ENCODE measurements around the gene NAA10. TPM values are rescaled to one million over a fixed set of nuclear protein-coding genes. Genes with fewer than 3 reads are reported as not detected.

Gene NAA10
- total RNA-seq, 2 donors from 2014 or later: 60.1 to 66.4 TPM

DNA sequence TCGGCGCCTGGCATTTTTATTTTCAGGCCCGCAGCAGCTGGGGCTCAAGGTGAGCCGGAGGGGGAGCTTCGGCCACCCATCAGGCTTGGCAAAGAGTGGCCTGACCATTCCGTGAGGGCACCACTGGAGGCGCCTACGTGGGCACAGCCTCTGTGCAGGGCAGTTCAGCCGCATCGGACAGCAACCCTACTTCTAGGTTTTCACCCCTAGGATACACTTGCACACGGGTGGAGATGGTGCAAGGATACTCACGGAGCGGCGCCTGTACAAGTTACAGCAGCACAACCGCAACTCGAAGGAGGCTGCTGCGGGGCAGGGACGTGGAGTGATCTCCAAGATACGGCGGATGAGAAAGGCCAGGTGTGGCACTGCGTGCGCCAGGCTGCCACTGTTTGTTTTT, 25.9 kb upstream of the NAA10 start:
- no peak for TF ChIP-seq CTCF (IDR thresholded peaks at IDR 0.05)
- peaks cover 0 to 4% of the 10 kb centered on the region in 2 donors for H3K4me1 ChIP-seq (ENCODE audit: control insufficient read depth in 1 of 2, low read depth in 2 of 2)
- H3K9me3 ChIP-seq: no peaks in the 10 kb centered on the region
- no peaks in the 10 kb centered on the region for H3K27me3 ChIP-seq (replicated peaks; ENCODE audit: insufficient read depth)
- no peak overlapping the region for H3K4me3 ChIP-seq
- DNase-seq (ENCODE audit: low spot score) (no peak), ATAC-seq (ENCODE audit: insufficient number of reproducible peaks, low FRiP score, low read depth) (no peak)
- peaks cover 39% of the 10 kb centered on the region for H3K36me3 ChIP-seq
- no peak overlapping the region for H3K27ac ChIP-seq

- Histone ChIP-seq H3K4me1 (ENCODE audit: control insufficient read depth in 1 of 2, low read depth in 2 of 2) (no peaks in the 10 kb centered on the region), H3K4me3 (no peak overlapping the region), H3K27ac (no peak overlapping the region), H3K27me3 (replicated peaks; ENCODE audit: insufficient read depth) (no peaks in the 10 kb centered on the region), H3K36me3 (peaks cover 39% of the 10 kb centered on the region), H3K9me3 (no peaks in the 10 kb centered on the region)
- ATAC-seq (ENCODE audit: insufficient number of reproducible peaks, low FRiP score, low read depth): no peak
- no peak for DNase-seq (ENCODE audit: low spot score)
- TF ChIP-seq CTCF (IDR thresholded peaks at IDR 0.05): no peak
These were observed 25.2 kb upstream of the NAA10 start for GRCh38 chrX:153960077-153960476.

DNA sequence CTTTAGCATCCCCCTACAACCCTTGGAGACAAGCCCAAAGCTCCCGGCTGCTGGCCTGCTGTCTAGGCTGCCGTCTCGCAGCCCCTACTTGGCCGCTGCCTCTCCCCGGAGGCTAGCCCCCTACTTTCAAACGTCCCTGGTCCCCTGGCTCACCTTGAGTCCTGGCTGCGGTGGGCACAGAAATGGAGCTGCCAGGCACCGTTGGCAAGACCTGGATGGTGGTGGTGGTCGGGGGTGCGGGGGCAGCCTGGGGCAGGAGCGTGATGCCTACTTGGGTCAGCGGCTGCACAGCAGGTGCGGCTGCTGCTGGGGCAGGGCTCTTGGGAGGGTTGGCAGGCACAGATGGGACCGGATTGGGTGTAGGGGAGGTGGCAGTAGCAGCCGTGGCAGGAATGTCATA, 24.8 kb upstream of the NAA10 start:
- Histone ChIP-seq H3K36me3 (peaks cover 39% of the 10 kb centered on the region), H3K9me3 (no peaks in the 10 kb centered on the region), H3K27ac (no peak overlapping the region), H3K4me1 (ENCODE audit: control insufficient read depth in 1 of 2, low read depth in 2 of 2) (no peaks in the 10 kb centered on the region), H3K4me3 (no peak overlapping the region), H3K27me3 (replicated peaks; ENCODE audit: insufficient read depth) (no peaks in the 10 kb centered on the region)
- ATAC-seq (ENCODE audit: insufficient number of reproducible peaks, low FRiP score, low read depth): no peak
- DNase-seq (ENCODE audit: low spot score): no peak
- no peak for TF ChIP-seq CTCF (IDR thresholded peaks at IDR 0.05)

- ATAC-seq (ENCODE audit: insufficient number of reproducible peaks, low FRiP score, low read depth) (no peak), DNase-seq (ENCODE audit: low spot score) (no peak)
- Histone ChIP-seq H3K4me1 (ENCODE audit: control insufficient read depth in 1 of 2, low read depth in 2 of 2) (no peaks in the 10 kb centered on the region), H3K4me3 (no peak overlapping the region), H3K36me3 (peaks cover 39% of the 10 kb centered on the region), H3K27me3 (replicated peaks; ENCODE audit: insufficient read depth) (no peaks in the 10 kb centered on the region), H3K27ac (no peak overlapping the region), H3K9me3 (no peaks in the 10 kb centered on the region)
- TF ChIP-seq CTCF (IDR thresholded peaks at IDR 0.05): no peak
These were observed 23.8 kb upstream of the NAA10 start for GRCh38 chrX:153958605-153959004.

- DNase-seq (ENCODE audit: low spot score) (no peak), ATAC-seq (ENCODE audit: insufficient number of reproducible peaks, low FRiP score, low read depth) (no peak)
- Histone ChIP-seq H3K36me3 (peaks cover 32% of the 10 kb centered on the region), H3K4me3 (no peak overlapping the region), H3K27me3 (replicated peaks; ENCODE audit: insufficient read depth) (no peaks in the 10 kb centered on the region), H3K9me3 (no peaks in the 10 kb centered on the region), H3K4me1 (ENCODE audit: control insufficient read depth in 1 of 2, low read depth in 2 of 2) (peaks cover 0 to 11% of the 10 kb centered on the region in 2 donors), H3K27ac (no peak overlapping the region)
- TF ChIP-seq CTCF (IDR thresholded peaks at IDR 0.05): no peak
These were observed 22.4 kb upstream of the NAA10 start for GRCh38 chrX:153957224-153957623.

Data from thoracic aorta (tissue), 2 donors.